HepG2 (cell line): ENCODE data around the gene NKD1. TPM values are rescaled to one million over a fixed set of nuclear protein-coding genes. Genes with fewer than 3 reads are reported as not detected.

Experiments
- BCL6 ChIP-seq: IDR thresholded peaks from 2 replicates; pipeline ENCODE4 v1.6.1; 2016; ENCODE audit warnings: missing genetic modification reagents, missing compliant biosample characterization
- CENPT ChIP-seq: sonication (generic); formaldehyde crosslinking; IDR thresholded peaks from 2 replicates; pipeline ENCODE4 v1.8.0; 2022; ENCODE audit warnings: low read depth, mild to moderate bottlenecking, moderate library complexity, missing genetic modification reagents
- FOXK1 ChIP-seq: sonication (generic); formaldehyde crosslinking; IDR thresholded peaks from 2 replicates; pipeline ENCODE4 v1.4.0; 2020; ENCODE audit warnings: low read depth, missing genetic modification reagents, borderline replicate concordance
- GTF3A ChIP-seq: sonication (generic); formaldehyde crosslinking; conservative IDR thresholded peaks from 2 replicates; pipeline ENCODE4 v1.4.0; 2020; ENCODE audit warnings: mild to moderate bottlenecking, missing genetic modification reagents
- KAT2B ChIP-seq: fragments of 150-350 bp; IDR thresholded peaks from 2 replicates; pipeline ENCODE4 v1.6.1; 2014; ENCODE audit warnings: low read depth, low read length, borderline replicate concordance
- NFIC ChIP-seq: IDR thresholded peaks from 2 replicates; pipeline ENCODE4 v1.6.1; 2012; ENCODE audit warnings: mild to moderate bottlenecking, low read length, inconsistent platforms
- PHF8 ChIP-seq: sonication (generic); formaldehyde crosslinking; IDR thresholded peaks from 2 replicates; pipeline ENCODE4 v1.5.0; 2020; ENCODE audit warnings: missing genetic modification reagents
- TCF7L2 ChIP-seq: IDR thresholded peaks from 2 replicates; pipeline ENCODE4 v1.6.1; 2011; ENCODE audit warnings: mild to moderate bottlenecking, low read depth, low read length, moderate library complexity
- ZC3H13 ChIP-seq: sonication (generic); formaldehyde crosslinking; IDR thresholded peaks from 2 replicates; pipeline ENCODE4 v1.8.1; 2023; ENCODE audit warnings: mild to moderate bottlenecking, missing genetic modification reagents, moderate library complexity
- ZFP36 ChIP-seq: fragments of 150-350 bp; IDR thresholded peaks from 2 replicates; pipeline ENCODE4 v1.6.1; 2018; ENCODE audit warnings: borderline replicate concordance, low read length, low read depth; ENCODE audit not compliant: partially characterized antibody
- ZFP90 ChIP-seq: sonication (generic); formaldehyde crosslinking; IDR thresholded peaks from 2 replicates; pipeline ENCODE4 v1.8.0; 2022; ENCODE audit warnings: missing genetic modification reagents, mild to moderate bottlenecking, inconsistent platforms, borderline replicate concordance
- ZNF256 ChIP-seq: sonication (generic); formaldehyde crosslinking; conservative IDR thresholded peaks from 2 replicates; pipeline ENCODE4 v1.4.0; 2020; ENCODE audit warnings: missing genetic modification reagents
- ZNF329 ChIP-seq: sonication (generic); formaldehyde crosslinking; IDR thresholded peaks from 2 replicates; pipeline ENCODE4 v1.9.0; 2021; ENCODE audit warnings: low read depth, mild to moderate bottlenecking, missing genetic modification reagents
- ZNF33B ChIP-seq: sonication (generic); formaldehyde crosslinking; IDR thresholded peaks from 2 replicates; pipeline ENCODE4 v1.5.1; 2020; ENCODE audit warnings: mild to moderate bottlenecking, missing genetic modification reagents
- ZNF343 ChIP-seq: sonication (generic); formaldehyde crosslinking; IDR thresholded peaks from 2 replicates; pipeline ENCODE4 v1.4.0; 2020; ENCODE audit warnings: mild to moderate bottlenecking, missing genetic modification reagents
- ZNF430 ChIP-seq: sonication (generic); formaldehyde crosslinking; IDR thresholded peaks from 2 replicates; pipeline ENCODE4 v1.9.0; 2021; ENCODE audit warnings: mild to moderate bottlenecking, missing genetic modification reagents
- polyA plus RNA-seq, 8 experiments: library from polyadenylated mRNA; depleted of rRNA in 3 of 8; stranded (reverse) in 7 of 8; unstranded in 1 of 8; fragments of >200 nt; fragmentation: Illumina TruSeq in 4 of 8; extraction: Trizol in 4 of 8; gene quantifications; 2 replicates each; pipeline versions ENCODE4 v1.2.1 to v1.2.3, GENCODE V29; 2011 to 2016; ENCODE audit warnings: low read depth in 4 of 8, missing spikeins in 1 of 8, mixed read lengths in 1 of 8; ENCODE audit not compliant: insufficient read depth in 1 of 8
- total RNA-seq, 5 experiments: library from RNA; depleted of rRNA; stranded (reverse); fragments of >200 nt; fragmentation: Illumina TruSeq; extraction: Trizol; gene quantifications; 2 replicates each; pipeline ENCODE4 v1.2.3, GENCODE V29; 2016; ENCODE audit warnings: low read depth in 1 of 5
- TF ChIP-seq, protein P1 (sequence below): fragments of 450-650 bp; IDR thresholded peaks from 2 replicates; pipeline ENCODE4 v1.6.1; 2016
- TF ChIP-seq, protein P2 (sequence below): fragments of 450-650 bp; IDR thresholded peaks from 2 replicates; pipeline ENCODE4 v1.6.1; 2017
- TF ChIP-seq, protein P3 (sequence below): IDR thresholded peaks from 2 replicates; pipeline ENCODE4 v1.6.1; 2016; ENCODE audit warnings: mild to moderate bottlenecking
- TF ChIP-seq, protein P4 (sequence below): sonication (generic); formaldehyde crosslinking; conservative IDR thresholded peaks from 2 replicates; pipeline ENCODE4 v1.8.1; 2023; ENCODE audit warnings: missing genetic modification reagents
- TF ChIP-seq, protein P5 (sequence below): sonication (generic); formaldehyde crosslinking; IDR thresholded peaks from 2 replicates; pipeline ENCODE4 v1.4.0; 2020; ENCODE audit warnings: mild to moderate bottlenecking, missing genetic modification reagents

NKD1 gene
- total and polyA plus RNA-seq, 2 of the 13 experiments (the other 11 are each of a cell fraction or from before 2014, with no cell fraction given), result 70.4 to 121 TPM

DNA sequence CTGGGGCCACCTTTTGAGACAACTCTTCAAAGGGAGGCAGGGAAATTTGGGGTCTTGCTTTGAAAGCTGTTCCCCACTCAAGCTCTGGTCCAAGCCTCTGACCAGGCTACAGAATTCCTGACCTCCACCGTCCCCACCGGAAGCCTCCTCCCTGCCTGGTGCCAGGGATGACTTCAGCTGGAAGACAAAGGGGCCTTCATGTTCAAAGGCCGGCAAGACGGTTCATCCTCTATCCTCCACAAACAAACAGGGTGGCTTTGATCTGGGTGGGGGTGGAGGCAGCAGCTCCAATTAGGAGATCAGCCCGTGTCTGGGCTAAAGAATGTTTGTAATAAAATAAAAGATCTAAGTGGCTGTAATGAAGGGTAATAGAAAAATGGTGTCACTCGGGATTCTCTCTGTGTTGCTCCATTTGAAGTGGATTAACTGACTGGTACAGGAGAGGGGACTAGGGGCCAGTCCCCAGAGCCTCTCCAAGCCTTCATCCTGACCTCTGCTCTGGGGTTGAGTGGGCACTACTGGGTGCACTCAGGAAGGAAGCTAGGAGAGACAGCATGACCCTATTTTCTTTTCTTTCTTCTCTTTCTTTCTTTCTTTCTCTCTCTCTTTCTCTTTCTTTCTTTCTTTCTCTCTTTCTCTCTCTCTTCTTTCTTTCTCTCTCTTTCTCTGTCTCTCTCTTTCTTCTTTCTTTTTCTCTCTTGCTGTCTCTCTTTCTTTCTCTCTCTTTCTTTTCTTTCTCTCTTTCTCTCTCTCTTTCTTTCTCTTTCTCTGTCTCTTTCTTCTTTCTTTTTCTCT, 27.5 kb upstream of the NKD1 start (continued):
- TF ChIP-seq ZNF256 (CRISPR knock-in tag), result no peak
- TF ChIP-seq KAT2B, result no peak
- TF ChIP-seq CENPT (CRISPR knock-in tag), result no peak
- TF ChIP-seq ZNF329, result no peak
- TF ChIP-seq, protein P1, sequence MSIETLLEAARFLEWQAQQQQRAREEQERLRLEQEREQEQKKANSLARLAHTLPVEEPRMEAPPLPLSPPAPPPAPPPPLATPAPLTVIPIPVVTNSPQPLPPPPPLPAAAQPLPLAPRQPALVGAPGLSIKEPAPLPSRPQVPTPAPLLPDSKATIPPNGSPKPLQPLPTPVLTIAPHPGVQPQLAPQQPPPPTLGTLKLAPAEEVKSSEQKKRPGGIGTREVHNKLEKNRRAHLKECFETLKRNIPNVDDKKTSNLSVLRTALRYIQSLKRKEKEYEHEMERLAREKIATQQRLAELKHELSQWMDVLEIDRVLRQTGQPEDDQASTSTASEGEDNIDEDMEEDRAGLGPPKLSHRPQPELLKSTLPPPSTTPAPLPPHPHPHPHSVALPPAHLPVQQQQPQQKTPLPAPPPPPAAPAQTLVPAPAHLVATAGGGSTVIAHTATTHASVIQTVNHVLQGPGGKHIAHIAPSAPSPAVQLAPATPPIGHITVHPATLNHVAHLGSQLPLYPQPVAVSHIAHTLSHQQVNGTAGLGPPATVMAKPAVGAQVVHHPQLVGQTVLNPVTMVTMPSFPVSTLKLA, result no peak
- no peak for TF ChIP-seq ZNF33B (CRISPR knock-in tag)
- peak; percentile 83 for TF ChIP-seq BCL6 (CRISPR knock-in tag)
- TF ChIP-seq ZNF430 (CRISPR knock-in tag), result peak; percentile 36; the same call in 1 of the 2 replicates
- peak; percentile 66; the same call in 1 of the 2 replicates for TF ChIP-seq ZFP90 (CRISPR knock-in tag)
- 0 out of 2 replicates have a peak, but pooled peaks have one; percentile 45 for TF ChIP-seq GTF3A (CRISPR knock-in tag)
- peak; percentile 86; the same call in 1 of the 2 replicates for TF ChIP-seq NFIC
- TF ChIP-seq TCF7L2, result peak; percentile 86
- TF ChIP-seq, protein P2, sequence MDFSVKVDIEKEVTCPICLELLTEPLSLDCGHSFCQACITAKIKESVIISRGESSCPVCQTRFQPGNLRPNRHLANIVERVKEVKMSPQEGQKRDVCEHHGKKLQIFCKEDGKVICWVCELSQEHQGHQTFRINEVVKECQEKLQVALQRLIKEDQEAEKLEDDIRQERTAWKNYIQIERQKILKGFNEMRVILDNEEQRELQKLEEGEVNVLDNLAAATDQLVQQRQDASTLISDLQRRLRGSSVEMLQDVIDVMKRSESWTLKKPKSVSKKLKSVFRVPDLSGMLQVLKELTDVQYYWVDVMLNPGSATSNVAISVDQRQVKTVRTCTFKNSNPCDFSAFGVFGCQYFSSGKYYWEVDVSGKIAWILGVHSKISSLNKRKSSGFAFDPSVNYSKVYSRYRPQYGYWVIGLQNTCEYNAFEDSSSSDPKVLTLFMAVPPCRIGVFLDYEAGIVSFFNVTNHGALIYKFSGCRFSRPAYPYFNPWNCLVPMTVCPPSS, result no peak
- TF ChIP-seq FOXK1 (CRISPR knock-in tag), result peak; percentile 62; the same call in 1 of the 2 replicates
- TF ChIP-seq, protein P3, sequence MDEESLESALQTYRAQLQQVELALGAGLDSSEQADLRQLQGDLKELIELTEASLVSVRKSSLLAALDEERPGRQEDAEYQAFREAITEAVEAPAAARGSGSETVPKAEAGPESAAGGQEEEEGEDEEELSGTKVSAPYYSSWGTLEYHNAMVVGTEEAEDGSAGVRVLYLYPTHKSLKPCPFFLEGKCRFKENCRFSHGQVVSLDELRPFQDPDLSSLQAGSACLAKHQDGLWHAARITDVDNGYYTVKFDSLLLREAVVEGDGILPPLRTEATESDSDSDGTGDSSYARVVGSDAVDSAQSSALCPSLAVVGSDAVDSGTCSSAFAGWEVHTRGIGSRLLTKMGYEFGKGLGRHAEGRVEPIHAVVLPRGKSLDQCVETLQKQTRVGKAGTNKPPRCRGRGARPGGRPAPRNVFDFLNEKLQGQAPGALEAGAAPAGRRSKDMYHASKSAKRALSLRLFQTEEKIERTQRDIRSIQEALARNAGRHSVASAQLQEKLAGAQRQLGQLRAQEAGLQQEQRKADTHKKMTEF (CRISPR knock-in tag), result peak; percentile 94
- TF ChIP-seq, protein P4, sequence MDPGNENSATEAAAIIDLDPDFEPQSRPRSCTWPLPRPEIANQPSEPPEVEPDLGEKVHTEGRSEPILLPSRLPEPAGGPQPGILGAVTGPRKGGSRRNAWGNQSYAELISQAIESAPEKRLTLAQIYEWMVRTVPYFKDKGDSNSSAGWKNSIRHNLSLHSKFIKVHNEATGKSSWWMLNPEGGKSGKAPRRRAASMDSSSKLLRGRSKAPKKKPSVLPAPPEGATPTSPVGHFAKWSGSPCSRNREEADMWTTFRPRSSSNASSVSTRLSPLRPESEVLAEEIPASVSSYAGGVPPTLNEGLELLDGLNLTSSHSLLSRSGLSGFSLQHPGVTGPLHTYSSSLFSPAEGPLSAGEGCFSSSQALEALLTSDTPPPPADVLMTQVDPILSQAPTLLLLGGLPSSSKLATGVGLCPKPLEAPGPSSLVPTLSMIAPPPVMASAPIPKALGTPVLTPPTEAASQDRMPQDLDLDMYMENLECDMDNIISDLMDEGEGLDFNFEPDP, result no peak
- no peak for TF ChIP-seq ZC3H13
- TF ChIP-seq PHF8 (CRISPR knock-in tag), result 0 out of 2 replicates have a peak, but pooled peaks have one; percentile 25
- TF ChIP-seq ZNF343 (CRISPR knock-in tag), result no peak
- TF ChIP-seq, protein P5, sequence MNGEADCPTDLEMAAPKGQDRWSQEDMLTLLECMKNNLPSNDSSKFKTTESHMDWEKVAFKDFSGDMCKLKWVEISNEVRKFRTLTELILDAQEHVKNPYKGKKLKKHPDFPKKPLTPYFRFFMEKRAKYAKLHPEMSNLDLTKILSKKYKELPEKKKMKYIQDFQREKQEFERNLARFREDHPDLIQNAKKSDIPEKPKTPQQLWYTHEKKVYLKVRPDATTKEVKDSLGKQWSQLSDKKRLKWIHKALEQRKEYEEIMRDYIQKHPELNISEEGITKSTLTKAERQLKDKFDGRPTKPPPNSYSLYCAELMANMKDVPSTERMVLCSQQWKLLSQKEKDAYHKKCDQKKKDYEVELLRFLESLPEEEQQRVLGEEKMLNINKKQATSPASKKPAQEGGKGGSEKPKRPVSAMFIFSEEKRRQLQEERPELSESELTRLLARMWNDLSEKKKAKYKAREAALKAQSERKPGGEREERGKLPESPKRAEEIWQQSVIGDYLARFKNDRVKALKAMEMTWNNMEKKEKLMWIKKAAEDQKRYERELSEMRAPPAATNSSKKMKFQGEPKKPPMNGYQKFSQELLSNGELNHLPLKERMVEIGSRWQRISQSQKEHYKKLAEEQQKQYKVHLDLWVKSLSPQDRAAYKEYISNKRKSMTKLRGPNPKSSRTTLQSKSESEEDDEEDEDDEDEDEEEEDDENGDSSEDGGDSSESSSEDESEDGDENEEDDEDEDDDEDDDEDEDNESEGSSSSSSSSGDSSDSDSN (CRISPR knock-in tag), result peak; percentile 79
- no peak for TF ChIP-seq ZFP36
